HepG2 (cell line): ENCODE results near the gene GLG1. TPM values are rescaled to one million over a fixed set of nuclear protein-coding genes. Genes with fewer than 3 reads are reported as not detected.

Source experiments
- FOXK2 ChIP-seq: fragments of 450-650 bp; IDR thresholded peaks from 2 replicates; pipeline ENCODE4 v1.6.1; 2016
- RERE ChIP-seq: IDR thresholded peaks from 2 replicates; pipeline ENCODE4 v1.6.1; 2016; ENCODE audit warnings: low read depth, missing genetic modification reagents, missing compliant biosample characterization
- SNAI1 ChIP-seq: sonication (generic); formaldehyde crosslinking; IDR thresholded peaks from 2 replicates; pipeline ENCODE4 v1.5.0; 2020; ENCODE audit warnings: mild to moderate bottlenecking, missing genetic modification reagents, borderline replicate concordance
- SRSF9 ChIP-seq: fragments of 200-400 bp; formaldehyde crosslinking; IDR thresholded peaks from 2 replicates; pipeline ENCODE4 v1.6.1; 2018; ENCODE audit warnings: borderline replicate concordance, mild to moderate bottlenecking, low read depth, low read length; ENCODE audit not compliant: insufficient read depth, poor library complexity, severe bottlenecking
- TFDP2 ChIP-seq: sonication (generic); formaldehyde crosslinking; IDR thresholded peaks from 2 replicates; pipeline ENCODE4 v1.4.0; 2020; ENCODE audit warnings: missing genetic modification reagents
- ZNF263 ChIP-seq: sonication (generic); formaldehyde crosslinking; IDR thresholded peaks from 2 replicates; pipeline ENCODE4 v1.4.0; 2020; ENCODE audit warnings: missing genetic modification reagents
- ZNF274 ChIP-seq: sonication (generic); formaldehyde crosslinking; IDR thresholded peaks from 2 replicates; pipeline ENCODE4 v1.5.1; 2020; ENCODE audit warnings: mild to moderate bottlenecking, missing genetic modification reagents
- ZNF350 ChIP-seq: sonication (generic); formaldehyde crosslinking; IDR thresholded peaks from 2 replicates; pipeline ENCODE4 v1.4.0; 2020; ENCODE audit warnings: mild to moderate bottlenecking, low read depth, missing genetic modification reagents, borderline replicate concordance
- ZNF563 ChIP-seq: sonication (generic); formaldehyde crosslinking; IDR thresholded peaks from 2 replicates; pipeline ENCODE4 v1.8.0; 2022; ENCODE audit warnings: mild to moderate bottlenecking, moderate library complexity, missing genetic modification reagents
- ZNF678 ChIP-seq: sonication (generic); formaldehyde crosslinking; IDR thresholded peaks from 2 replicates; pipeline ENCODE4 v1.4.0; 2020; ENCODE audit warnings: mild to moderate bottlenecking, missing genetic modification reagents
- ZNF746 ChIP-seq: sonication (generic); formaldehyde crosslinking; IDR thresholded peaks from 2 replicates; pipeline ENCODE4 v1.8.0; 2022; ENCODE audit warnings: mild to moderate bottlenecking, missing genetic modification reagents
- ZNF841 ChIP-seq: sonication (generic); formaldehyde crosslinking; IDR thresholded peaks from 2 replicates; pipeline ENCODE4 v1.8.1; 2023; ENCODE audit warnings: missing genetic modification reagents, borderline replicate concordance
- ZSCAN25 ChIP-seq: sonication (generic); formaldehyde crosslinking; IDR thresholded peaks from 2 replicates; pipeline ENCODE4 v1.8.0; 2022; ENCODE audit warnings: mild to moderate bottlenecking, missing genetic modification reagents
- polyA plus RNA-seq, 8 experiments: library from polyadenylated mRNA; depleted of rRNA in 3 of 8; stranded (reverse) in 7 of 8; unstranded in 1 of 8; fragments of >200 nt; fragmentation: Illumina TruSeq in 4 of 8; extraction: Trizol in 4 of 8; gene quantifications; 2 replicates each; pipeline versions ENCODE4 v1.2.1 to v1.2.3, GENCODE V29; 2011 to 2016; ENCODE audit warnings: low read depth in 4 of 8, missing spikeins in 1 of 8, mixed read lengths in 1 of 8; ENCODE audit not compliant: insufficient read depth in 1 of 8
- total RNA-seq, 5 experiments: library from RNA; depleted of rRNA; stranded (reverse); fragments of >200 nt; fragmentation: Illumina TruSeq; extraction: Trizol; gene quantifications; 2 replicates each; pipeline ENCODE4 v1.2.3, GENCODE V29; 2016; ENCODE audit warnings: low read depth in 1 of 5
- TF ChIP-seq, protein P1 (sequence below): sonication (generic); formaldehyde crosslinking; IDR thresholded peaks from 2 replicates; pipeline ENCODE4 v1.5.1; 2020; ENCODE audit warnings: missing genetic modification reagents, mild to moderate bottlenecking, borderline replicate concordance
- TF ChIP-seq, protein P2 (sequence below): sonication (generic); formaldehyde crosslinking; IDR thresholded peaks from 2 replicates; pipeline ENCODE4 v1.5.1; 2020; ENCODE audit warnings: mild to moderate bottlenecking, missing genetic modification reagents, borderline replicate concordance
- TF ChIP-seq, protein P3 (sequence below): sonication (generic); formaldehyde crosslinking; IDR thresholded peaks from 2 replicates; pipeline ENCODE4 v1.4.0; 2020; ENCODE audit warnings: mild to moderate bottlenecking, missing genetic modification reagents

GLG1 gene
- total and polyA plus RNA-seq, 2 of the 13 experiments (the other 11 are each of a cell fraction or from before 2014, with no cell fraction given), result 87.7 to 141 TPM

- TF ChIP-seq, protein P1, sequence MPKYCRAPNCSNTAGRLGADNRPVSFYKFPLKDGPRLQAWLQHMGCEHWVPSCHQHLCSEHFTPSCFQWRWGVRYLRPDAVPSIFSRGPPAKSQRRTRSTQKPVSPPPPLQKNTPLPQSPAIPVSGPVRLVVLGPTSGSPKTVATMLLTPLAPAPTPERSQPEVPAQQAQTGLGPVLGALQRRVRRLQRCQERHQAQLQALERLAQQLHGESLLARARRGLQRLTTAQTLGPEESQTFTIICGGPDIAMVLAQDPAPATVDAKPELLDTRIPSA (CRISPR knock-in tag), result peak; percentile 83; the same call in 1 of the 2 replicates
- TF ChIP-seq RERE (CRISPR knock-in tag), result peak; percentile 43; the same call in 1 of the 2 replicates
- TF ChIP-seq ZNF263, result peak; percentile 76; the same call in 1 of the 2 replicates
- peak; percentile 93 for TF ChIP-seq ZNF274 (CRISPR knock-in tag)
- TF ChIP-seq, protein P2, sequence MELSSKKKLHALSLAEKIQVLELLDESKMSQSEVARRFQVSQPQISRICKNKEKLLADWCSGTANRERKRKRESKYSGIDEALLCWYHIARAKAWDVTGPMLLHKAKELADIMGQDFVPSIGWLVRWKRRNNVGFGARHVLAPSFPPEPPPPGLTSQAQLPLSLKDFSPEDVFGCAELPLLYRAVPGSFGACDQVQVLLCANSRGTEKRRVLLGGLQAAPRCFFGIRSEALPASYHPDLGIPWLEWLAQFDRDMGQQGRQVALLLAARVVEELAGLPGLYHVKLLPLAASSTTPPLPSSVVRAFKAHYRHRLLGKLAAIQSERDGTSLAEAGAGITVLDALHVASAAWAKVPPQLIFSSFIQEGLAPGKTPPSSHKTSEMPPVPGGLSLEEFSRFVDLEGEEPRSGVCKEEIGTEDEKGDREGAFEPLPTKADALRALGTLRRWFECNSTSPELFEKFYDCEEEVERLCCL (CRISPR knock-in tag), result peak; percentile 33; the same call in 1 of the 2 replicates
- peak; percentile 74; the same call in 1 of the 2 replicates for TF ChIP-seq ZNF678 (CRISPR knock-in tag)
- TF ChIP-seq, protein P3, sequence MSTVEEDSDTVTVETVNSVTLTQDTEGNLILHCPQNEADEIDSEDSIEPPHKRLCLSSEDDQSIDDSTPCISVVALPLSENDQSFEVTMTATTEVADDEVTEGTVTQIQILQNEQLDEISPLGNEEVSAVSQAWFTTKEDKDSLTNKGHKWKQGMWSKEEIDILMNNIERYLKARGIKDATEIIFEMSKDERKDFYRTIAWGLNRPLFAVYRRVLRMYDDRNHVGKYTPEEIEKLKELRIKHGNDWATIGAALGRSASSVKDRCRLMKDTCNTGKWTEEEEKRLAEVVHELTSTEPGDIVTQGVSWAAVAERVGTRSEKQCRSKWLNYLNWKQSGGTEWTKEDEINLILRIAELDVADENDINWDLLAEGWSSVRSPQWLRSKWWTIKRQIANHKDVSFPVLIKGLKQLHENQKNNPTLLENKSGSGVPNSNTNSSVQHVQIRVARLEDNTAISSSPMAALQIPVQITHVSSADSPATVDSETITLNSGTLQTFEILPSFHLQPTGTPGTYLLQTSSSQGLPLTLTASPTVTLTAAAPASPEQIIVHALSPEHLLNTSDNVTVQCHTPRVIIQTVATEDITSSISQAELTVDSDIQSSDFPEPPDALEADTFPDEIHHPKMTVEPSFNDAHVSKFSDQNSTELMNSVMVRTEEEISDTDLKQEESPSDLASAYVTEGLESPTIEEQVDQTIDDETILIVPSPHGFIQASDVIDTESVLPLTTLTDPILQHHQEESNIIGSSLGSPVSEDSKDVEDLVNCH (CRISPR knock-in tag), result peak; percentile 71; the same call in 1 of the 2 replicates
- TF ChIP-seq FOXK2, result peak; percentile 14; the same call in 1 of the 2 replicates
- peak; percentile 94; the same call in 1 of the 2 replicates for TF ChIP-seq SNAI1
- TF ChIP-seq TFDP2 (CRISPR knock-in tag), result peak; percentile 74
- TF ChIP-seq ZNF746 (CRISPR knock-in tag), result peak; percentile 53
- TF ChIP-seq ZNF563 (CRISPR knock-in tag), result peak; percentile 92
- TF ChIP-seq ZNF841 (CRISPR knock-in tag), result peak; percentile 64; the same call in 1 of the 2 replicates
- no peak for TF ChIP-seq ZSCAN25 (CRISPR knock-in tag)
- peak; percentile 96 for TF ChIP-seq ZNF350 (CRISPR knock-in tag)
- TF ChIP-seq SRSF9, result no peak
These were observed at the start of gene GLG1 (continued) for GRCh38 chr16:74606521-74607309.
